GM13977 (cell line): ENCODE results near the gene SPO11.

Source experiments
- DNase-seq: peaks from one replicate; pipeline ENCODE4 v3.0.0; 2012; ENCODE audit warnings: low spot score
- in situ Hi-C: fragments of 300-500 bp; cut with MboI; formaldehyde crosslinking; loops from one replicate; pipeline ENCODE4 v1.12.0; 2022; ENCODE audit warnings: low sequenced_read_pairs, low pct_unique_long_range_greater_than_20kb, mixed read lengths, inconsistent platforms; ENCODE audit not compliant: unreplicated experiment
- TF ChIP-seq, protein P1 (sequence below): IDR thresholded peaks from 2 replicates; pipeline ENCODE4 v1.5.1; 2012; ENCODE audit warnings: mild to moderate bottlenecking, control low read depth; ENCODE audit not compliant: insufficient read depth; ENCODE audit errors: extremely low read depth, missing control alignments

SPO11 gene

DNA sequence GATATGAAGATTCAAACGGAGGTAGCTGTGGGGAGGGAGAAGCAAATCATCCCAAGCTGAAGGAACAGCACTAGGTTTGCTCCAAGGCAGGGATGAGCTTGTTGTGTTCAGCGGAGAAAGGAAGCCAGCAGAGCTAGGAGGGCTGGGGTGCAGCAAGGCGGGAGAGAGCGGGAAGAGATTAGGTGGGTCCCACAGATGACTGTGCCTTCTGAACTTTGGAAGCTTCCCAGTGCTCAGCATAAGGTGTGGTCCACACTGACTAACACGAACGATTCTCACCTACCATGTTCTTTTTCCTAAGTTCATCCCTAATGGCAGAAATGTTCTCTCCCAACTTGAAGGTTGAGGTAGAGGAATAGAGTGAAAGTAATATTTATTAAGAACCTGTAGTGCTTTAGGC, 22.7 kb downstream of the SPO11 start:
- TF ChIP-seq, protein P1, sequence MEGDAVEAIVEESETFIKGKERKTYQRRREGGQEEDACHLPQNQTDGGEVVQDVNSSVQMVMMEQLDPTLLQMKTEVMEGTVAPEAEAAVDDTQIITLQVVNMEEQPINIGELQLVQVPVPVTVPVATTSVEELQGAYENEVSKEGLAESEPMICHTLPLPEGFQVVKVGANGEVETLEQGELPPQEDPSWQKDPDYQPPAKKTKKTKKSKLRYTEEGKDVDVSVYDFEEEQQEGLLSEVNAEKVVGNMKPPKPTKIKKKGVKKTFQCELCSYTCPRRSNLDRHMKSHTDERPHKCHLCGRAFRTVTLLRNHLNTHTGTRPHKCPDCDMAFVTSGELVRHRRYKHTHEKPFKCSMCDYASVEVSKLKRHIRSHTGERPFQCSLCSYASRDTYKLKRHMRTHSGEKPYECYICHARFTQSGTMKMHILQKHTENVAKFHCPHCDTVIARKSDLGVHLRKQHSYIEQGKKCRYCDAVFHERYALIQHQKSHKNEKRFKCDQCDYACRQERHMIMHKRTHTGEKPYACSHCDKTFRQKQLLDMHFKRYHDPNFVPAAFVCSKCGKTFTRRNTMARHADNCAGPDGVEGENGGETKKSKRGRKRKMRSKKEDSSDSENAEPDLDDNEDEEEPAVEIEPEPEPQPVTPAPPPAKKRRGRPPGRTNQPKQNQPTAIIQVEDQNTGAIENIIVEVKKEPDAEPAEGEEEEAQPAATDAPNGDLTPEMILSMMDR: no peak
- in situ Hi-C loops: no loop called here
- no peak for DNase-seq

DNA sequence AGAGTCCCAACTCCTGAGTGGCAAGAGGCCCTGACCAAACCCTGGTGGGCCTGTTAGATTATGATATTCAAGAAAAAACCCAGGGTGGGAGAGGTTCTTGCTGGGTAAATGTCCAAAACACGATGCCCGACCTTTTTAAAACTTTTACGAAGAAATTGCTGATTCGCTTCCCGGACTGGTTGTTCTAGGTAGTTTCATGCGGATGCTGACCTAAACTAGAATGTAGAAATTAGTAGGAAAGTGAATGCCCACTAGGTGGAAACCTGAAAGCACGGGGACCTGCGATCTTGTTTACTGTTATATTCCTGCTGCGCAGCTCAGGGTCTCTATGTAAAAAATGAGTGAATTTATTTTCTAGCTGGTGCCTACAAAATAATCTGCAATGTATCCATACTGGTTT, 23.7 kb downstream of the SPO11 start:
- TF ChIP-seq, protein P1: no peak
- no peak for DNase-seq
- in situ Hi-C loops: no loop called here

DNA sequence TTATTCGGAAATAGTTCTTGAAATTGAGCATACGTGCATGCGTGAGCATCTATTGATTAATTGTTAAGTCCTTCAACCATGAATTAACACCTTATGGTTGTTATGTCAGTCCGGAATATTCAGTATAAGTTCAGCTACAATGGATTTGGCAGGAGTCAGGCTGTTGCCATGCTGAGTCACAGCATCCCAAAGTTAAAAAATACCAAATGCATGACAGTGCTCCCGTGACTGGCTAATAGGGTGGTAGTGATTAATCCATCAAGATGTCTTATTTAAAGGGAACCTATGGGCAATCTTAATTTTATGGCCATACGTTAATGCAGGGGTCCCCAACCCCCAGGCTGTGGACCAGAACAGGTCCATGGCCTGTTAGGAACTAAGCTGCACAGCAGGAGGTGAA, 31.9 kb downstream of the SPO11 start:
- TF ChIP-seq, protein P1: no peak
- in situ Hi-C loops: no loop called here

DNA sequence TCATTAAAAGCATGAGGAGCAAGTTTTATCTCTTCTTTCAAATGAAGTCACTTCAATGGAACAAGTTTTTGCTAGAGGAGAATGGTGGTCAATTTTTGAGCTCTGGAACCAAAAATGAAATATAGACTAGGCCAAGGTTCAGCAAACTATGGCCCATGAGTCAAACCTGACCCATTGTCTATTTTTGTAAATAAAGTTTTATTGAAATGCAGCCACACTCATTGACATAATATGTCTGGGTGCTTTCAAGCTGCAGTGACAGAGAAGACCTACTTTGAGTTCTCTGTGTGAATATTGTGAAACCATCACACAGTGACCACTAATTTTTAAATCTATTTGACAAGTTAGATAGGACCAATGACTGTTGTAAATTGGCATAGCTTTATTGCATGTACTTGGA, 34.8 kb downstream of the SPO11 start:
- in situ Hi-C loops: no loop called here

More for the DNA sequence above, 31.9 kb downstream of the SPO11 start:
- DNase-seq: no peak

DNA sequence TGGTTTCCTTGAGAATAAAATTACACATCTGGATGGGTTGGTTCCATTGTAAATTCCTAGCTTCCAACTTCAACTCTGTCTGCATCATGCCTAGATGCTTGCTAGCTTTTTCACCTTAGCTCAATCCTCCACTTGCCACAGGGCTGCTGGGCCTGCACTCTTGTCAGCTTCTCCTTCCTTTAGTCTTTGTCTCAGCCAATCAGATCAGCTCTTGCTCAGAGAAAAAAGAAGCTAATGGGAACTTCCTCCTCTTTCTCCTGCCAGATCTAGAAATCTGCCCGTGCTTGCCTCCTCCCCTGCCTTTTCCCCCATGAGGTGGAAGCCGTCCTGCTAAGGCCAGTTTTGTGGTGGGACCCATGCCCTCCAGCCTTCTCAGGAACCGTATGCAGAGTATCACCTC, 40.0 kb downstream of the SPO11 start:
- DNase-seq: no peak
- TF ChIP-seq, protein P1: no peak
- in situ Hi-C loops: no loop called here

More for the DNA sequence above, 34.8 kb downstream of the SPO11 start:
- DNase-seq: no peak
- TF ChIP-seq, protein P1: no peak

DNA sequence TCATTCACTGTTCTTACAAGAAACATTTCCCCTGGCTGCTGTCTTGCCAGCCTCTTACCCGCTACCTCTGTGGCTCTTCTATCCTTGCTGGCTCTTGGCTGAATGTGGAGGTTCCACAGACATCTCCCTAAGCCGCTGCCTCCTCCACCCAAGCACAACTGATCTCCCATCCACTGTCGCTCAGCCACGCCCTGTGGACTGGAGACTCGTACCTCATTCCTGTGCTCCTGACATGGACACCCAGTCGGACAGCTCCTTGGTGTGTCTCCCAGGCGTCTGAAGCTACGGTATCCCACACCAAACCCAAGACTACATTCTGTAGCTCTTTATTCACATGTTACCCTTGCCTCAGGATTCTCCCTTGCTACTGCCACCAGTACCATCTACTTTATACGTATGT, 40.7 kb downstream of the SPO11 start:
- in situ Hi-C loops: no loop called here
- TF ChIP-seq, protein P1: no peak
- no peak for DNase-seq

DNA sequence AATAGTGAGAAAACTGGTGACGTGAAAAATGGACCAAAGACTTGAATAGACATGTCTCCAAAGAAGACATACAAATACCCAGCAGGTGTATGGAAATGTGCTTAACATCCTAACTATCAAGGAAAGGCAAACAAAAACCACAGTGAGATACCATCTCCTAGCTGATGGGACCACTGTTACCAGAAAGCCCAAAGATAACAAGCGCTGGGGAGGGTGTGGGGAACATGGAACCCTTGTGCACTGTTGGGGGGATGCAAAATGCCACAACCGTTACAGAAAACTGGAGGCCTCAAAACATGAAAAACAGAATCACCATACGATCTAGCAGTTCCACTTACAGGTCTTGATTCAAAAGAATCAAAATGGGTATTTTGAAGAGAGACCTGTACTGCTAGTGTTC, 41.8 kb downstream of the SPO11 start:
- TF ChIP-seq, protein P1: no peak
- DNase-seq: no peak
- in situ Hi-C loops: no loop called here
